NCI-H146 treated with DMSO at 0.1 percent for 48 hours (cell line): Measurements from ENCODE around the gene MYO1G.

Source experiments
- DNase-seq: peaks from one replicate; lab custom pipeline; 2025; ENCODE audit not compliant: unreplicated experiment; lab: John Stamatoyannopoulos, UW

Gene MYO1G

GRCh38 chr7:44967571-44968446 lies 11.0 kb downstream of the MYO1G start:
- DNase-seq: no peak

- no peak for DNase-seq
Observed at GRCh38 chr7:44966731-44967538, 11.9 kb downstream of the MYO1G start.

GRCh38 chr7:44965937-44966730 lies 12.7 kb downstream of the MYO1G start:
- DNase-seq: no peak

GRCh38 chr7:44965441-44965903 lies 13.3 kb downstream of the MYO1G start:
- no peak for DNase-seq

- DNase-seq: no peak
Observed at GRCh38 chr7:44964831-44965440, 13.9 kb downstream of the MYO1G start.

GRCh38 chr7:44964384-44964830 lies 14.4 kb downstream of the MYO1G start:
- DNase-seq: no peak

GRCh38 chr7:44963364-44964290 lies 15.2 kb downstream of the MYO1G start:
- no peak for DNase-seq

GRCh38 chr7:44962483-44963251 lies 16.1 kb downstream of the MYO1G start:
- no peak for DNase-seq

- no peak for DNase-seq
Observed at GRCh38 chr7:44961844-44962482, 16.9 kb downstream of the MYO1G start.

GRCh38 chr7:44960011-44960580 lies 18.7 kb downstream of the MYO1G start:
- no peak for DNase-seq

- no peak for DNase-seq
Observed at GRCh38 chr7:44959433-44959951, 19.3 kb downstream of the MYO1G start.

GRCh38 chr7:44958645-44959344 lies 20.0 kb downstream of the MYO1G start:
- no peak for DNase-seq

GRCh38 chr7:44956157-44956766 lies 22.6 kb downstream of the MYO1G start:
- no peak for DNase-seq

- no peak for DNase-seq
Observed at GRCh38 chr7:44955733-44956132, 23.1 kb downstream of the MYO1G start.

- DNase-seq: no peak
Observed at GRCh38 chr7:44953156-44953555, 25.7 kb downstream of the MYO1G start.

GRCh38 chr7:44949303-44949702 lies 29.5 kb downstream of the MYO1G start:
- DNase-seq: no peak

GRCh38 chr7:44945479-44945878 lies 33.3 kb downstream of the MYO1G start:
- DNase-seq: no peak
